Glutamatergic neuron (in vitro differentiated cells): ENCODE measurements around the gene SLC30A1. TPM values are rescaled to one million over a fixed set of nuclear protein-coding genes. Genes with fewer than 3 reads are reported as not detected.
A peak's percentile ranks its signal among the peaks of the same experiment; 100 is the strongest.

Experiments used
- DNase-seq: peaks from one replicate; pipeline ENCODE4 v3.0.0; 2022
- H3K27ac Mint-ChIP-seq: one replicate; pipeline ENCODE4 v1.8.0; 2020; ENCODE audit warnings: mild to moderate bottlenecking, mixed read lengths, inconsistent platforms; ENCODE audit not compliant: unreplicated experiment
- H3K27me3 Mint-ChIP-seq: one replicate; pipeline ENCODE4 v1.8.0; 2020; ENCODE audit warnings: mild to moderate bottlenecking, moderate library complexity, mixed read lengths, inconsistent platforms; ENCODE audit not compliant: unreplicated experiment
- H3K36me3 Mint-ChIP-seq: one replicate; pipeline ENCODE4 v1.8.0; 2020; ENCODE audit warnings: mild to moderate bottlenecking, mixed read lengths, inconsistent platforms; ENCODE audit not compliant: unreplicated experiment
- H3K4me1 Mint-ChIP-seq: one replicate; pipeline ENCODE4 v1.8.0; 2020; ENCODE audit warnings: mild to moderate bottlenecking, low read depth, mixed read lengths, inconsistent platforms; ENCODE audit not compliant: unreplicated experiment
- H3K4me3 Mint-ChIP-seq: one replicate; pipeline ENCODE4 v1.8.0; 2020; ENCODE audit warnings: mild to moderate bottlenecking, mixed read lengths, inconsistent platforms; ENCODE audit not compliant: unreplicated experiment
- H3K9me3 Mint-ChIP-seq: one replicate; pipeline ENCODE4 v1.8.0; 2020; ENCODE audit warnings: mild to moderate bottlenecking, moderate library complexity, mixed read lengths, inconsistent platforms; ENCODE audit not compliant: unreplicated experiment
- total RNA-seq: library from RNA; stranded (reverse); fragmentation: NEBNext Ultra II Directional; extraction: Animal tissue kit (Norgen Biotek cat#: 25700); gene quantifications from one replicate; pipeline ENCODE4 v1.2.1, GENCODE V29; 2021; ENCODE audit not compliant: unreplicated experiment
- TF ChIP-seq, protein P1 (sequence below): fragments of 200-600 bp; sonication (generic); IDR thresholded peaks from one replicate; pipeline ENCODE4 v1.5.0; 2021; ENCODE audit not compliant: partially characterized antibody, unreplicated experiment

Gene SLC30A1
- total RNA-seq, 1 donor from 2014 or later = 3.1 TPM

DNA sequence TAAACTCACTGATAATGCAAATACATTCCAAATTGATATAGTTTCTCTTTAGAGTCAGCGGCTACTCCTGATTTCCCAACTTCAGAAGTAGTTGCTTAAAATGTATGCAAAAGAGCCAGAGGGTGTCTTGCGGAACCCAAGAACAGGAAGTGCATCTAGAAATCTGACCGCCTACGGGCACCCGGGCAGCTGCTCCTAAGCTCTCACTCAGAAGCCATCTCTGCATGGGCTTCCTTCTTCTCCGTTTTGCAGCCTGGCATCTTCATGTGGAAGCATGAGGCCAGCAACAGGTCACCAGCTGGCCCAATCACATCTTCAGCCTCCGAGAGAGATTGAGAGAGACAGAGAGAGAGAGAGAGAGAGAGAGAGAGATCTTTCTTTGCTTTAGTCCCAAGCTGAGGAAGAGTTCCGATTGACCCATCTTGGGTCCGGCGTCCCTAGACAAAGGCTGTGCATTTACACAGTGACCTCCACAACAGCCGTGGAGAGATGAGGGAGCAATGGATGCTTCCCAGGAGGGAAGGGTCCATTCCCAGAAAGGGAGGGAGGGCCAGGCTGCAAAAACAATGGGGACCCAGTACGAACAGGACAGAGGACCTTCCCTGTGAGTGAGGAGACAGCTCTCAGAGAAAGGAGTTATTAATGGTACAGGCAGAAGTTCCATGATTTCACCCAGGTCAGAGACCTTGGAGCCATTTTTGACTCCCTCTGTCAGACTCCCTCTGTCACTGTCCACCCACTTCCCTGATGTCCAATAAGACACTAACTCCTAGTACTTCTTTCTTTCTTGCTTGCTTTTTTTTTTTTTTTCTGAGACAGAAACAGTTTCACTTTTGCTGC is 28.2 kb upstream of the SLC30A1 start:
- peaks cover 10% of the 10 kb centered on the region for H3K4me1 Mint-ChIP-seq
- H3K9me3 Mint-ChIP-seq = no peaks in the 10 kb centered on the region
- DNase-seq = no peak
- no peak overlapping the region for H3K27ac Mint-ChIP-seq
- no peak overlapping the region for H3K4me3 Mint-ChIP-seq
- peaks cover 5% of the 10 kb centered on the region for H3K27me3 Mint-ChIP-seq
- TF ChIP-seq, protein P1, sequence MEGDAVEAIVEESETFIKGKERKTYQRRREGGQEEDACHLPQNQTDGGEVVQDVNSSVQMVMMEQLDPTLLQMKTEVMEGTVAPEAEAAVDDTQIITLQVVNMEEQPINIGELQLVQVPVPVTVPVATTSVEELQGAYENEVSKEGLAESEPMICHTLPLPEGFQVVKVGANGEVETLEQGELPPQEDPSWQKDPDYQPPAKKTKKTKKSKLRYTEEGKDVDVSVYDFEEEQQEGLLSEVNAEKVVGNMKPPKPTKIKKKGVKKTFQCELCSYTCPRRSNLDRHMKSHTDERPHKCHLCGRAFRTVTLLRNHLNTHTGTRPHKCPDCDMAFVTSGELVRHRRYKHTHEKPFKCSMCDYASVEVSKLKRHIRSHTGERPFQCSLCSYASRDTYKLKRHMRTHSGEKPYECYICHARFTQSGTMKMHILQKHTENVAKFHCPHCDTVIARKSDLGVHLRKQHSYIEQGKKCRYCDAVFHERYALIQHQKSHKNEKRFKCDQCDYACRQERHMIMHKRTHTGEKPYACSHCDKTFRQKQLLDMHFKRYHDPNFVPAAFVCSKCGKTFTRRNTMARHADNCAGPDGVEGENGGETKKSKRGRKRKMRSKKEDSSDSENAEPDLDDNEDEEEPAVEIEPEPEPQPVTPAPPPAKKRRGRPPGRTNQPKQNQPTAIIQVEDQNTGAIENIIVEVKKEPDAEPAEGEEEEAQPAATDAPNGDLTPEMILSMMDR = no peak
- no peaks in the 10 kb centered on the region for H3K36me3 Mint-ChIP-seq

DNA sequence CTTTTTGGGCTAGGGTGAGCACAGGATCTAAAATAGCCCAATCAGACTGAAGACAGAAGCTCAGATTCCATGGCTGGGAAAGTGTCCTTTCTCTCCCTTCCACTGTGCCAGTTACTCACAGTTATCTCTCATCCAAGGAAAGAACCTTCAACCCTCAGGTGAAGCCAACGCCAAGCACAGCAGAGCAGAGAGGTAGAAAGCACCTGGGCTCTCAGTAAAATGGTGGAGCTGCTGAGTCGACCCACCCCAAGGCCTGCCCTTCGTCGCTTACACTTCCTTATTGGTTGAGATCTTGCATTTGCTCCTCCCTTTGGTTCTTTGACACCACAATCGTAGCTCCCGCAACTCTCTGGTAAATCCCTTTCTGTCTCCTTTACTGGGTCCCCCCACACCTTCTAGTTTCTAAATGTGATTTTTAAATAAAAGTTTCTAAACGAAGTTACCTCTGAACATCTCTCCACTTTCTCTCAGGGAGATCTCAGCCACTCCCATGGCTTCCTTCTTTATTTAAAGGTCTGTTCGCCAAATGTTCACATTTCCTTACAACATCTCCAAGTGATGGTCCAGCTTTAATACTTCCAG is 27.5 kb upstream of the SLC30A1 start:
- Mint-ChIP-seq H3K36me3 (no peaks in the 10 kb centered on the region), H3K4me1 (peaks cover 10% of the 10 kb centered on the region), H3K27me3 (peaks cover 5% of the 10 kb centered on the region), H3K27ac (no peak overlapping the region), H3K4me3 (no peak overlapping the region), H3K9me3 (no peaks in the 10 kb centered on the region)
- no peak for DNase-seq
- TF ChIP-seq, protein P1 = no peak

- peaks cover 5% of the 10 kb centered on the region for H3K27me3 Mint-ChIP-seq
- no peak for DNase-seq
- no peaks in the 10 kb centered on the region for H3K36me3 Mint-ChIP-seq
- no peak overlapping the region for H3K27ac Mint-ChIP-seq
- H3K4me3 Mint-ChIP-seq = peak overlapping the region; percentile 0
- H3K9me3 Mint-ChIP-seq = no peaks in the 10 kb centered on the region
- H3K4me1 Mint-ChIP-seq = peaks cover 10% of the 10 kb centered on the region
- TF ChIP-seq, protein P1 = no peak
Observed at GRCh38 chr1:211605603-211606331, 26.8 kb upstream of the SLC30A1 start.

GRCh38 chr1:211605034-211605433 is 26.1 kb upstream of the SLC30A1 start:
- peaks cover 5% of the 10 kb centered on the region for H3K27me3 Mint-ChIP-seq
- H3K9me3 Mint-ChIP-seq = no peaks in the 10 kb centered on the region
- TF ChIP-seq, protein P1 = no peak
- no peak overlapping the region for H3K4me3 Mint-ChIP-seq
- no peaks in the 10 kb centered on the region for H3K36me3 Mint-ChIP-seq
- H3K4me1 Mint-ChIP-seq = peaks cover 10% of the 10 kb centered on the region
- H3K27ac Mint-ChIP-seq = no peak overlapping the region
- DNase-seq = no peak
